ENCODE data around the gene FAM234B.

FAM234B gene

DNA sequence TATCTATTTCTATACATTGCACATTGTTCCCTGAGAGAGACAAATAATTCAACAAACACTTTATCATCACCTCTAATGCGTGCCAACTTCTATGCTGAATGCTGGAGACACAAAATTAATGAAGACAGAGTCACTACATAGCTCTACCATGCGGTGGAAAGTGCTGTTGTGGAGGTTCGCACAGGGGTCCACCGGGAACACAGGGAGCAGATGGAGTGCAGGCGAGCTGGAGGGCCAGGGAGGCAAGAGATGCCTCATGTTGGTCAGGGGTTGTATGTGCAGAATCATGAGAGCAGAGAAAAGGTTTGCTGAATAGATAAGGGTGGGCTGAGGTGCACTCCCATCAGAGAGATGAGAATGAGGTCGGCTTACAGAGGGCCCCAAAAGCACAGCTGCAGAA is 25.2 kb downstream of the FAM234B start:
- Histone ChIP-seq H3K27ac (no peak overlapping the region), H3K4me2 (no peak overlapping the region), H4K20me1 (ENCODE audit: insufficient read depth) (no peaks in the 10 kb centered on the region), H2AFZ (ENCODE audit: low read depth) (no peak overlapping the region), H3K79me2 (ENCODE audit: insufficient read depth, low read depth) (no peaks in the 10 kb centered on the region), H3K4me1 (ENCODE audit: low read depth, poor library complexity, severe bottlenecking) (peaks cover 18% of the 10 kb centered on the region), H3K27me3 (ENCODE audit: insufficient read depth, low read depth) (no peaks in the 10 kb centered on the region), H3K4me3 (IDR thresholded peaks at IDR 0.05; ENCODE audit: insufficient read depth, low read depth, low read length) (no peak overlapping the region), H3K9ac (no peak overlapping the region), H3K36me3 (ENCODE audit: insufficient read depth) (no peaks in the 10 kb centered on the region)
- TF ChIP-seq, protein P1, sequence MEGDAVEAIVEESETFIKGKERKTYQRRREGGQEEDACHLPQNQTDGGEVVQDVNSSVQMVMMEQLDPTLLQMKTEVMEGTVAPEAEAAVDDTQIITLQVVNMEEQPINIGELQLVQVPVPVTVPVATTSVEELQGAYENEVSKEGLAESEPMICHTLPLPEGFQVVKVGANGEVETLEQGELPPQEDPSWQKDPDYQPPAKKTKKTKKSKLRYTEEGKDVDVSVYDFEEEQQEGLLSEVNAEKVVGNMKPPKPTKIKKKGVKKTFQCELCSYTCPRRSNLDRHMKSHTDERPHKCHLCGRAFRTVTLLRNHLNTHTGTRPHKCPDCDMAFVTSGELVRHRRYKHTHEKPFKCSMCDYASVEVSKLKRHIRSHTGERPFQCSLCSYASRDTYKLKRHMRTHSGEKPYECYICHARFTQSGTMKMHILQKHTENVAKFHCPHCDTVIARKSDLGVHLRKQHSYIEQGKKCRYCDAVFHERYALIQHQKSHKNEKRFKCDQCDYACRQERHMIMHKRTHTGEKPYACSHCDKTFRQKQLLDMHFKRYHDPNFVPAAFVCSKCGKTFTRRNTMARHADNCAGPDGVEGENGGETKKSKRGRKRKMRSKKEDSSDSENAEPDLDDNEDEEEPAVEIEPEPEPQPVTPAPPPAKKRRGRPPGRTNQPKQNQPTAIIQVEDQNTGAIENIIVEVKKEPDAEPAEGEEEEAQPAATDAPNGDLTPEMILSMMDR (conservative IDR thresholded peaks at IDR 0.05; ENCODE audit: low read depth, low read length) = no peak

DNA sequence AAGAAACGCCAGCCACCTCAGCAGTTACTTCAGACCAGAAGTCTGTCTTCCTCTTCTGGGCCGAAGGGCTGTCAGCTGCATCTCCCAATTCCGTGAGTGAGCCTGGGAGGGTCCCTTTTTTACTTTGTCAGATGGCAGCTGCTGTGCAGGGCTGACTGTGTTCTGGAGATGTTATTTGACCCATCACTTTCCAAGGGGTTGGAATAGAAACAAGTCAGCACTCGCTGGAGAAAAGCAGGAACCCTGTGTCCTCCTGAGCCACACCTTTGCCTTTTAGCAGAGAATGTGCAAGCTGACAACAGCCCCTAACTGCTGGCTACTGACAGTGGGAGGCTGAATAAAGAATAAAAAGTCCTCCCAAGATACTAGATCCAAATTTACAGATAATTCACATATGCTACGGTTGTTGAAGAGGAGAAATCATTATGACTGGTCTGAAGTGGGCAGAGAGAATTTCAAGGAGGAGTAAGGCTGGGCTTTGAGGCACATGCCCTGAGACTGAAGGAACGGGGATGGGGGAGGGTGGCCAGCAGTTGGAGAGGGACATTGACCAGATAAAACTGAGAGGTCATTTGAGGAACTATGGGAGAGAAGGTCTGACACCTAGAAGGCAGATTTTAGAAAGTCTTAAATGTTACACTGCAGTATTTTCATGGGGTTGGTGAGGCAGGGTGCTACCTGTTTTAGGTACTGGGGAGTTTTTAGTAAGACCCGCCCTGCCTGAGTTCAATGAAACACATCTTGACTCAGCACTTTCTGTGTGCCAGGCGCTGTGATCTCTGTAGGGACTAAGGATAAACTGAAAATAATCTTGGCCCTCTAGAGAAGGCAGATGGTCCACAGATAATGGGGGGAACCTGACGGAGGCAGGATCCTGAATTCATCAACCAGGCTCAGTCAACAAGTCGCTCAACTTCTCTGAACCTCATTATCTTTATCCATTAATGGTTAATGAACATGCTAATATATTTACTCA is 27.4 kb downstream of the FAM234B start:
- Histone ChIP-seq H3K4me2 (peak overlapping the region; percentile 37), H3K79me2 (ENCODE audit: insufficient read depth, low read depth) (no peaks in the 10 kb centered on the region), H3K36me3 (ENCODE audit: insufficient read depth) (no peaks in the 10 kb centered on the region), H4K20me1 (ENCODE audit: insufficient read depth) (no peaks in the 10 kb centered on the region), H3K9ac (no peak overlapping the region; the same call in 1 of the 2 replicates), H2AFZ (ENCODE audit: low read depth) (peak overlapping the region; percentile 12; the same call in 1 of the 2 replicates), H3K27ac (peak overlapping the region; percentile 31; the same call in 1 of the 2 replicates), H3K4me1 (ENCODE audit: low read depth, poor library complexity, severe bottlenecking) (peaks cover 18% of the 10 kb centered on the region), H3K4me3 (IDR thresholded peaks at IDR 0.05; ENCODE audit: insufficient read depth, low read depth, low read length) (no peak overlapping the region), H3K27me3 (ENCODE audit: insufficient read depth, low read depth) (no peaks in the 10 kb centered on the region)
- TF ChIP-seq, protein P1 (conservative IDR thresholded peaks at IDR 0.05; ENCODE audit: low read depth, low read length) = no peak

GRCh38 chr12:13073173-13073572 is 29.0 kb downstream of the FAM234B start:
- TF ChIP-seq, protein P1 (conservative IDR thresholded peaks at IDR 0.05; ENCODE audit: low read depth, low read length) = no peak
- H3K79me2 ChIP-seq (ENCODE audit: insufficient read depth, low read depth) = no peaks in the 10 kb centered on the region
- H3K27me3 ChIP-seq (ENCODE audit: insufficient read depth, low read depth) = no peaks in the 10 kb centered on the region
- no peaks in the 10 kb centered on the region for H4K20me1 ChIP-seq (ENCODE audit: insufficient read depth)
- H3K4me1 ChIP-seq (ENCODE audit: low read depth, poor library complexity, severe bottlenecking) = peaks cover 18% of the 10 kb centered on the region
- no peak overlapping the region for H3K4me3 ChIP-seq (IDR thresholded peaks at IDR 0.05; ENCODE audit: insufficient read depth, low read depth, low read length)
- H2AFZ ChIP-seq (ENCODE audit: low read depth) = no peak overlapping the region
- no peak overlapping the region for H3K9ac ChIP-seq
- H3K4me2 ChIP-seq = no peak overlapping the region
- no peak overlapping the region for H3K27ac ChIP-seq
- no peaks in the 10 kb centered on the region for H3K36me3 ChIP-seq (ENCODE audit: insufficient read depth)

DNA sequence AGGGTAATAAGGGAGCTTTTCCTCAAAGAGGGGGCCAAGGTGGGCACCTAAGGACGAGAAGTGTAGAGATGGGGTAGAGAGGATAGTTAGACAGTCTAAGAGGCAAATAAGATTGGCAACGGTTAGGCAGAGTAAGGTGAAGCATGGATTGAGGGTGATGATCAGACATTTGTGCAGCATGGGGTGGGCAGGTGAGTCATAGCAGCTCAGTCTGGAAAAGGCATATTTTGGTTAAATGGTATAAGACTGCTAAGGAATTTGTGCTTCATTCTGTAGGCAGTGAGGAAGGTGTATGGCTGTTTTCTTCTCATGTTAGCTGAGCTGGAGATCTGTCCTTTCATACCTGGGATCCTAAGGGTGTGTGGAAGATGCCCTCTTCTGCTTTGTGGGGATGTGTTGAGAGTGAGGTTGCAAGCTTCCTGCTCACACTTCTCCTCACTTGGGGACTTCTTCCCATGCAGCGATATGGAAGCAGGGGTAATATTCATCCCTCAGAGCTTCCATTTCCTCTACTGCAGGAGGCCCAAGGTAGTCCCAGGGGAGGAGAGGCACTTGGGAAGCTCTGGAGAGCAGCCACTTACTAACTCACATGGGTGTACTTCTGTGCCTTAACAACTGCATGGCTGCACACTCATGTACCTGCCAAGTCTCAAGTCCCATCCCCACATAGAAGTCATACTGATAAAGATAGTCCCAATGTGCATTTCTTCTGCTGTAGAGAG is 30.4 kb downstream of the FAM234B start:
- Histone ChIP-seq H3K27me3 (ENCODE audit: insufficient read depth, low read depth) (no peaks in the 10 kb centered on the region), H3K9ac (no peak overlapping the region), H4K20me1 (ENCODE audit: insufficient read depth) (no peaks in the 10 kb centered on the region), H3K4me3 (IDR thresholded peaks at IDR 0.05; ENCODE audit: insufficient read depth, low read depth, low read length) (no peak overlapping the region), H3K4me1 (ENCODE audit: low read depth, poor library complexity, severe bottlenecking) (peaks cover 18% of the 10 kb centered on the region), H3K36me3 (ENCODE audit: insufficient read depth) (no peaks in the 10 kb centered on the region), H3K27ac (no peak overlapping the region), H2AFZ (ENCODE audit: low read depth) (no peak overlapping the region), H3K4me2 (no peak overlapping the region), H3K79me2 (ENCODE audit: insufficient read depth, low read depth) (no peaks in the 10 kb centered on the region)
- TF ChIP-seq, protein P1 (conservative IDR thresholded peaks at IDR 0.05; ENCODE audit: low read depth, low read length) = no peak
